Smooth muscle cell of bladder (primary cell): ENCODE results near the gene LIN7C. TPM values are rescaled to one million over a fixed set of nuclear protein-coding genes. Genes with fewer than 3 reads are reported as not detected.

Experiments
- total RNA-seq: library from RNA; depleted of rRNA; stranded (reverse); fragments of >200 nt; gene quantifications from 2 replicates; pipeline ENCODE4 v1.2.3, GENCODE V29; 2014

LIN7C gene, protein sequence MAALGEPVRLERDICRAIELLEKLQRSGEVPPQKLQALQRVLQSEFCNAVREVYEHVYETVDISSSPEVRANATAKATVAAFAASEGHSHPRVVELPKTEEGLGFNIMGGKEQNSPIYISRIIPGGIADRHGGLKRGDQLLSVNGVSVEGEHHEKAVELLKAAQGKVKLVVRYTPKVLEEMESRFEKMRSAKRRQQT
- total RNA-seq = 45.9 and 46.7 TPM in 2 replicates

DNA sequence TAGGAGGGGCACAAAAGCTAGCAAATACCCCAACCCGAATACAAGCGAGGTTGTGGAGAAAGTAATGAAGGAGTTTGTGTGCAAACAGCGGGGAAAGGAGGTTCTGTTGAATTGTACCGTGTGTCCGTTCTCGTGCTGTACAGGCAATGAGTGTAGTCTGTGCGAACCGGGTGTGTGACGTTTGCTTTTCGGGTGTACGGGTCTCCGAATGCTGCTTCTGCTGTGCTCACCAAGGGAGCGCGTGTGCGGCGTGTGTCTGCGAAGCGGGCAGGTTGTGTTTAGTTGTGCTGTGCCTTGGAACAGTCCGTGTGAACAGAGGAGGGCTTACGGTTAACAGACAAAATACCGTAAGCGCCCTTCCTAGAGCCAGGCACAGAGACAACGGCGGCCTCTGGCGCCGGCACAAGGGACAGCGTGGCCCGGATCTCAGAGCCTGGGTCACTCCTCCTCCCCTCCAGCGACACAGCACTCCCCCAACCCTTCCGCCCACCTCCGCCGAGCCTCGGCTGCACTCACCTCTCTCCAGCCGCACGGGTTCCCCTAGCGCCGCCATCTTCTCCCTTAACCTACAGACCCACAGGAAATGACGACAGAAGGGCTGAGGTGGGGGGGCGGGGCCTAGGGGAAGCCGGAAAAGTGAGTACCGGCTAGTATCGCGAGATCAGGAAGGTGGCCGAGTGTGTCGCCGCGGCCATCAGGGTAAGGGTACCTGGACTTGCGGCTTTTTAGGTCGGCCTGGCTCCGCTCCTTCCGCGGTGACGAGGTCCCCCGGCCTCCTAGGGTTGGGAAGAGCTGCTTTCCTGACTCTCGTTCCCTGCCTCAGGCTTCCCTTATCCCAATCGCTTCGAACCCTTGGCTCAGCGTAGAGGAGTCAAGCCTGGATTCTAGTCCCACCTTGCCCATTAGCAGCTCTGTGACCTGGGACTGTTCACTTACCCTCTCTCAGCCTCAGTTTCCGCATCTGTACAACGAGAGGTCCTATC lies at the start of gene LIN7C:
Gene LIN7C (minus strand): TSS at position 570 of the 983 bp plus-strand sequence. CDS start 17 bp downstream, at position 553.

GRCh38 chr11:27472398-27473016 lies 34.1 kb downstream of the LIN7C start, which contains the start of gene LGR4:
LGR4 (minus strand) TSS chr11:27472790; CDS start chr11:27472302, 488 bp downstream.

Other genes with a start within 250 kb of the LIN7C start
- gene CCDC34, start 143.6 kb downstream of the LIN7C start, total RNA-seq = 2.6 and 3.1 TPM in 2 replicates
- 8.1 and 8.7 TPM in 2 replicates for gene LGR4, start 34.0 kb downstream of the LIN7C start, total RNA-seq
- 16.7 and 48.4 TPM in 2 replicates for gene BDNF, start 193.7 kb upstream of the LIN7C start, total RNA-seq